OCI-LY7 (cell line): Measurements from ENCODE around the gene TMEM43. TPM values are rescaled to one million over a fixed set of nuclear protein-coding genes. Genes with fewer than 3 reads are reported as not detected.

ENCODE experiments used
- BruUV-seq: library from RNA; stranded (reverse); fragments of 400-500 nt; replicated peaks from 2 replicates; lab custom pipeline; 2021; lab: Mats Ljungman, UMichigan
- CTCF ChIA-PET: fragments of 300-600 bp; sonication (Branson Sonifier 250); formaldehyde crosslinking; loops from one replicate; lab custom pipeline; 2022; ENCODE audit warnings: antibody characterized with exemption; ENCODE audit not compliant: unreplicated experiment; lab: Charles Lee
- POLR2A ChIA-PET: fragments of 300-600 bp; sonication (Branson Sonifier 250); formaldehyde crosslinking; loops from one replicate; lab custom pipeline; 2022; ENCODE audit warnings: antibody characterized with exemption; lab: Charles Lee
- DNase-seq: peaks from one replicate; pipeline ENCODE4 v3.0.0-alpha.2; 2015; ENCODE audit warnings: low spot score
- H2AFZ ChIP-seq: fragments of 200-600 bp; sonication (generic), shearing (Covaris generic); 2 replicates; pipeline ENCODE4 v1.6.1; 2014; ENCODE audit warnings: mild to moderate bottlenecking, antibody characterized with exemption, low read length, moderate library complexity
- H3K27ac ChIP-seq: fragments of 200-600 bp; sonication (generic); 2 replicates; pipeline ENCODE4 v1.5.1; 2014; ENCODE audit warnings: mixed run types, low read depth, mild to moderate bottlenecking, moderate library complexity, low read length, inconsistent platforms; ENCODE audit not compliant: poor library complexity, severe bottlenecking
- H3K36me3 ChIP-seq: fragments of 200-600 bp; sonication (generic); 2 replicates; pipeline ENCODE4 v1.6.1; 2014; ENCODE audit warnings: mild to moderate bottlenecking, antibody characterized with exemption, low read length, moderate library complexity, mixed read lengths; ENCODE audit not compliant: insufficient read depth
- H3K4me1 ChIP-seq: fragments of 200-600 bp; sonication (generic); 2 replicates; pipeline ENCODE4 v1.5.1; 2014; ENCODE audit warnings: mild to moderate bottlenecking, low read length; ENCODE audit not compliant: insufficient read depth, poor library complexity, severe bottlenecking
- H3K4me2 ChIP-seq: fragments of 200-600 bp; sonication (generic); 2 replicates; pipeline ENCODE4 v1.6.1; 2014; ENCODE audit warnings: mild to moderate bottlenecking, low read length
- H3K4me3 ChIP-seq: fragments of 200-600 bp; sonication (generic); 2 replicates; pipeline ENCODE4 v1.5.1; 2014; ENCODE audit warnings: mild to moderate bottlenecking, low read depth, low read length; ENCODE audit not compliant: poor library complexity, severe bottlenecking
- H3K79me2 ChIP-seq: fragments of 200-600 bp; sonication (generic); 2 replicates; pipeline ENCODE4 v1.6.1; 2016; ENCODE audit warnings: low read depth, mild to moderate bottlenecking, low read length, moderate library complexity, mixed read lengths; ENCODE audit not compliant: insufficient read depth
- H3K9me2 ChIP-seq: fragments of 200-600 bp; sonication (generic); 2 replicates; pipeline ENCODE4 v1.6.1; 2016; ENCODE audit warnings: mild to moderate bottlenecking, low read length, mixed read lengths; ENCODE audit not compliant: insufficient read depth
- H3K9me3 ChIP-seq: fragments of 200-600 bp; sonication (generic); 2 replicates; pipeline ENCODE4 v1.6.1; 2014; ENCODE audit warnings: mild to moderate bottlenecking, mixed run types, low read length, mixed read lengths
- H4K20me1 ChIP-seq: fragments of 200-600 bp; sonication (generic); 2 replicates; pipeline ENCODE4 v1.6.1; 2014; ENCODE audit warnings: mild to moderate bottlenecking, antibody characterized with exemption, low read length, moderate library complexity, mixed read lengths; ENCODE audit not compliant: insufficient read depth
- EZH2phosphoT487 ChIP-seq: fragments of 200-600 bp; sonication (generic); IDR thresholded peaks from 2 replicates; pipeline ENCODE4 v1.6.1; 2018; ENCODE audit warnings: low read depth, borderline replicate concordance, mild to moderate bottlenecking, mixed run types, antibody characterized with exemption, low read length, moderate library complexity, mixed read lengths
- intact Hi-C: fragments of 100-400 bp; cut with micrococcal nuclease; formaldehyde crosslinking; loops from one replicate; pipeline ENCODE4 v1.10.0; 2022; ENCODE audit not compliant: unreplicated experiment
- total RNA-seq, 2 experiments: library from RNA; depleted of rRNA in 1 of 2; stranded (reverse); fragments of >200 nt in 1 of 2; shearing (Covaris generic) in 1 of 2; gene quantifications; 2 replicates each; pipeline ENCODE4 v1.2.3, GENCODE V29; 2014 to 2022
- TF ChIP-seq, protein P1 (sequence below): fragments of 200-600 bp; sonication (generic); conservative IDR thresholded peaks from 2 replicates; pipeline ENCODE4 v1.5.1; 2014; ENCODE audit warnings: mild to moderate bottlenecking, antibody characterized with exemption, low read length, moderate library complexity, mixed read lengths

The TMEM43 gene
- total RNA-seq, 2 experiments from 2014 or later, result 19.7 to 22.2 TPM

- Histone ChIP-seq H3K27ac (no peak overlapping the region), H3K9me3 (no peaks in the 10 kb centered on the region), H4K20me1 (no peaks in the 10 kb centered on the region), H3K36me3 (peaks cover 66% of the 10 kb centered on the region), H2AFZ (no peak overlapping the region), H3K79me2 (no peaks in the 10 kb centered on the region; the same call in 1 of the 2 replicates), H3K4me1 (no peaks in the 10 kb centered on the region), H3K4me3 (no peak overlapping the region), H3K9me2 (no peaks in the 10 kb centered on the region), H3K4me2 (no peak overlapping the region)
- BruUV-seq, result no TSS peak
- intact Hi-C loops, result no loop called here
- POLR2A ChIA-PET, result interaction anchor here (1.4 kb wide), 1 partner anchor 8 kb away, joined by 3 read pairs; the partner anchor contains the start of gene TMEM43
- DNase-seq, result no peak
- CTCF ChIA-PET, result interaction anchor here (0.5 kb wide), 1 partner anchor 497 kb away, joined by 3 read pairs; no protein-coding TSS in a partner anchor
- no peak for TF ChIP-seq EZH2phosphoT487
- TF ChIP-seq, protein P1, sequence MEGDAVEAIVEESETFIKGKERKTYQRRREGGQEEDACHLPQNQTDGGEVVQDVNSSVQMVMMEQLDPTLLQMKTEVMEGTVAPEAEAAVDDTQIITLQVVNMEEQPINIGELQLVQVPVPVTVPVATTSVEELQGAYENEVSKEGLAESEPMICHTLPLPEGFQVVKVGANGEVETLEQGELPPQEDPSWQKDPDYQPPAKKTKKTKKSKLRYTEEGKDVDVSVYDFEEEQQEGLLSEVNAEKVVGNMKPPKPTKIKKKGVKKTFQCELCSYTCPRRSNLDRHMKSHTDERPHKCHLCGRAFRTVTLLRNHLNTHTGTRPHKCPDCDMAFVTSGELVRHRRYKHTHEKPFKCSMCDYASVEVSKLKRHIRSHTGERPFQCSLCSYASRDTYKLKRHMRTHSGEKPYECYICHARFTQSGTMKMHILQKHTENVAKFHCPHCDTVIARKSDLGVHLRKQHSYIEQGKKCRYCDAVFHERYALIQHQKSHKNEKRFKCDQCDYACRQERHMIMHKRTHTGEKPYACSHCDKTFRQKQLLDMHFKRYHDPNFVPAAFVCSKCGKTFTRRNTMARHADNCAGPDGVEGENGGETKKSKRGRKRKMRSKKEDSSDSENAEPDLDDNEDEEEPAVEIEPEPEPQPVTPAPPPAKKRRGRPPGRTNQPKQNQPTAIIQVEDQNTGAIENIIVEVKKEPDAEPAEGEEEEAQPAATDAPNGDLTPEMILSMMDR, result no peak
Measured at GRCh38 chr3:14133188-14133800, 8.4 kb downstream of the TMEM43 start.

- Histone ChIP-seq H3K4me1 (no peaks in the 10 kb centered on the region), H3K36me3 (peaks cover 60% of the 10 kb centered on the region), H3K27ac (no peak overlapping the region), H3K9me3 (no peaks in the 10 kb centered on the region), H3K4me3 (no peak overlapping the region), H3K9me2 (no peaks in the 10 kb centered on the region), H3K4me2 (no peak overlapping the region), H4K20me1 (no peaks in the 10 kb centered on the region), H3K79me2 (no peaks in the 10 kb centered on the region), H2AFZ (no peak overlapping the region)
- TF ChIP-seq EZH2phosphoT487, result no peak
- TF ChIP-seq, protein P1, result no peak
- ChIA-PET POLR2A (interaction anchor here (1.4 kb wide), 1 partner anchor 8 kb away, joined by 3 read pairs; the partner anchor contains the start of gene TMEM43), CTCF (no interaction called here)
- no TSS peak for BruUV-seq
- intact Hi-C loops, result no loop called here
- DNase-seq, result no peak
Measured at GRCh38 chr3:14133876-14134275, 9.0 kb downstream of the TMEM43 start.

DNA sequence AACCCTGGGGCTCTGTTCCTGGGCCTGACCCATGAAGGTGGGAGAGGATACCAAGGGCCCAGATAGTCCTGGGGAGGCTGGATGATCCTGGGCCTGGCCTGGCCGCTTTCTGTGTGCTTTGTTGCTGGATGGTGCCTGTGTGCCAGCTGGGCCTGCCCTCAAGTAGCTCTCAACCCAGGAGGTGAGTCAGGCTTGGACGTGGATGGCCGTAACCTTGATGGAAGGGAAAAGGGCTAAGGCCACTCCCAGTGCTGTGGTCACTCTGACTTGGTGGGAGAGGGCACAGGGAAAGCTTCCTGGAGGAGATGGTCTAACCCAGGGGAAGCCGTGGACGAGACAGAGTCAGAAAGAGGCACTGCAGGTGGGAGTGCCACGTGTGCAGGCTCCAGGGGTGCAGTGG is 9.4 kb downstream of the TMEM43 start:
- Histone ChIP-seq H3K9me3 (no peaks in the 10 kb centered on the region), H3K4me2 (no peak overlapping the region), H3K4me3 (no peak overlapping the region), H3K4me1 (no peaks in the 10 kb centered on the region), H3K36me3 (peaks cover 57% of the 10 kb centered on the region), H2AFZ (no peak overlapping the region), H3K27ac (no peak overlapping the region), H3K9me2 (no peaks in the 10 kb centered on the region), H3K79me2 (no peaks in the 10 kb centered on the region), H4K20me1 (no peaks in the 10 kb centered on the region)
- intact Hi-C loops, result no loop called here
- no TSS peak for BruUV-seq
- CTCF ChIA-PET, result no interaction called here
- POLR2A ChIA-PET, result interaction anchor here (1.4 kb wide), 1 partner anchor 9 kb away, joined by 3 read pairs; the partner anchor contains the start of gene TMEM43
- no peak for DNase-seq
- TF ChIP-seq EZH2phosphoT487, result no peak
- TF ChIP-seq, protein P1, result no peak
